ENCODE results near the gene DOLPP1.

- TF ChIP-seq CTCF (IDR thresholded peaks at IDR 0.05) (no peak), SIN3A (IDR thresholded peaks at IDR 0.05; ENCODE audit: borderline replicate concordance, low read depth, low read length) (no peak), MXI1 (IDR thresholded peaks at IDR 0.05; ENCODE audit: low read depth, low read length) (no peak), YY1 (IDR thresholded peaks at IDR 0.05; ENCODE audit: low read depth) (no peak)
These were observed 25.2 kb downstream of the DOLPP1 start for GRCh38 chr9:129105857-129106694.

All from SK-N-SH (cell line).